ENCODE data around the gene CDKN1C.

CDKN1C gene

GRCh38 chr11:2904153-2905052 is 18.8 kb upstream of the CDKN1C start:
- peak; percentile 47 for DNase-seq

GRCh38 chr11:2903672-2904011 is 18.1 kb upstream of the CDKN1C start:
- DNase-seq: no peak

- DNase-seq: no peak
These were observed 17.5 kb upstream of the CDKN1C start for GRCh38 chr11:2902784-2903671.

- peak; percentile 96 for DNase-seq
These were observed 16.5 kb upstream of the CDKN1C start for GRCh38 chr11:2901854-2902783.

GRCh38 chr11:2901196-2901796 is 15.7 kb upstream of the CDKN1C start:
- no peak for DNase-seq

- no peak for DNase-seq
These were observed 13.7 kb upstream of the CDKN1C start for GRCh38 chr11:2899080-2899783.

- DNase-seq: no peak
These were observed 12.9 kb upstream of the CDKN1C start for GRCh38 chr11:2898366-2899079.

- DNase-seq: no peak
These were observed 11.5 kb upstream of the CDKN1C start for GRCh38 chr11:2897048-2897447.

GRCh38 chr11:2896047-2896446 is 10.5 kb upstream of the CDKN1C start:
- no peak for DNase-seq

- no peak for DNase-seq
These were observed 8.4 kb upstream of the CDKN1C start for GRCh38 chr11:2893935-2894334.

- peak; percentile 81 for DNase-seq
These were observed 7.5 kb upstream of the CDKN1C start for GRCh38 chr11:2892967-2893528.

GRCh38 chr11:2892215-2892966 is 6.8 kb upstream of the CDKN1C start:
- DNase-seq: peak; percentile 94

- peak; percentile 40 for DNase-seq
These were observed 6.0 kb upstream of the CDKN1C start for GRCh38 chr11:2891326-2892214.

- peak; percentile 39 for DNase-seq
These were observed 5.1 kb upstream of the CDKN1C start for GRCh38 chr11:2890466-2891294.

- DNase-seq: no peak
These were observed 4.0 kb upstream of the CDKN1C start for GRCh38 chr11:2889362-2890273.

- peak; percentile 88 for DNase-seq
These were observed 2.8 kb upstream of the CDKN1C start for GRCh38 chr11:2888266-2888968.
